K562 (cell line): ENCODE measurements around the gene CACNA1S. TPM values are rescaled to one million over a fixed set of nuclear protein-coding genes. Genes with fewer than 3 reads are reported as not detected.
A peak's percentile ranks its signal among the peaks of the same experiment; 100 is the strongest.

Source experiments
- ATAC-seq: fragments of 200-7000 bp; cut with Tn5 transposase; 3 replicates; pipeline ENCODE4 v1.9.1; 2020; ENCODE audit warnings: moderate library complexity
- BruUV-seq: library from RNA; stranded (reverse); fragments of 400-500 nt; replicated peaks from 2 replicates; lab custom pipeline; 2021; lab: Mats Ljungman, UMichigan
- CTCF ChIA-PET: fragments of 300-600 bp; formaldehyde crosslinking; extraction: SDS; loops from one replicate; lab custom pipeline; 2021; ENCODE audit warnings: low intra/inter-chr PET ratio; lab: Yijun Ruan, JAX
- POLR2A ChIA-PET: fragments of 300-600, 350-650 bp; sonication (Branson Sonifier 250); formaldehyde crosslinking; extraction: SDS; loops from one replicate; lab custom pipeline; 2021; ENCODE audit warnings: antibody characterized with exemption, inconsistent platforms; lab: Yijun Ruan, JAX
- DNase-seq, 4 experiments: peaks; one replicate each; pipeline versions ENCODE4 v3.0.0 to v3.0.0-alpha.2; 2011 to 2018; ENCODE audit warnings: low spot score in 3 of 4, mixed read lengths in 3 of 4; ENCODE audit errors: extremely low read depth in 1 of 4
- FAIRE-seq: peaks from 2 replicates; lab custom pipeline; 2011; peaks lifted over from hg19 to GRCh38; lab: Jason Lieb, UNC
- H2AFZ ChIP-seq: 2 replicates; pipeline ENCODE4 v1.6.0; 2011; ENCODE audit warnings: low read depth, low read length, control low read depth, inconsistent platforms
- H3K27ac ChIP-seq: fragments of 200-600 bp; 3 replicates; pipeline ENCODE4 v1.8.0; 2011; ENCODE audit warnings: low read depth, mild to moderate bottlenecking, control low read depth, inconsistent platforms, low read length, moderate library complexity, mixed read lengths; ENCODE audit errors: extremely low read depth
- H3K27me3 ChIP-seq, 2 experiments: fragments of 300-600 bp in 1 of 2; 2 replicates in 1 of 2; 3 replicates in 1 of 2; pipeline versions ENCODE4 v1.6.0 to v1.8.0; 2011; ENCODE audit warnings: inconsistent platforms in 2 of 2, low read length in 2 of 2, mild to moderate bottlenecking in 1 of 2, mixed read lengths in 1 of 2, moderate library complexity in 1 of 2; ENCODE audit not compliant: control insufficient read depth in 2 of 2, insufficient read depth in 2 of 2
- H3K36me3 ChIP-seq: fragments of 300-600 bp; 3 replicates; pipeline ENCODE4 v1.8.0; 2011; ENCODE audit warnings: mild to moderate bottlenecking, low read length, inconsistent platforms; ENCODE audit not compliant: control insufficient read depth, insufficient read depth
- H3K4me1 ChIP-seq, 2 experiments: fragments of 200-600 bp in 1 of 2; replicated peaks in 1 of 2; 2 replicates in 1 of 2; 3 replicates in 1 of 2; pipeline versions ENCODE4 v1.5.1 to v1.8.0; 2011; ENCODE audit warnings: inconsistent platforms in 2 of 2, low read length in 2 of 2, mild to moderate bottlenecking in 1 of 2, mixed read lengths in 1 of 2, moderate library complexity in 1 of 2; ENCODE audit not compliant: control insufficient read depth in 2 of 2, insufficient read depth in 2 of 2
- H3K4me2 ChIP-seq: 2 replicates; pipeline ENCODE4 v1.6.1; 2011; ENCODE audit warnings: low read length, control low read depth, inconsistent platforms, mixed read lengths; ENCODE audit not compliant: insufficient read depth
- H3K4me3 ChIP-seq: fragments of 200-600 bp; sonication (generic), shearing (Covaris generic); 2 replicates; pipeline ENCODE4 v1.5.1; 2016; ENCODE audit warnings: control low read depth, inconsistent platforms
- H3K79me2 ChIP-seq: fragments of 200-600 bp; 3 replicates; pipeline ENCODE4 v1.8.0; 2011; ENCODE audit warnings: low read length, inconsistent platforms; ENCODE audit not compliant: control insufficient read depth, insufficient read depth
- H3K9ac ChIP-seq, 2 experiments: 2 replicates each; pipeline versions ENCODE4 v1.6.0 to v1.6.1; 2011; ENCODE audit warnings: low read depth in 2 of 2, low read length in 2 of 2, control low read depth in 1 of 2, inconsistent platforms in 1 of 2, mild to moderate bottlenecking in 1 of 2, mixed read lengths in 1 of 2; ENCODE audit not compliant: insufficient read depth in 1 of 2
- H3K9me1 ChIP-seq: one replicate; pipeline ENCODE4 v1.6.0; 2011; ENCODE audit warnings: inconsistent platforms, mild to moderate bottlenecking, low read length, moderate library complexity; ENCODE audit not compliant: control insufficient read depth, insufficient read depth
- H3K9me3 ChIP-seq: replicated peaks from 2 replicates; pipeline ENCODE4 v1.5.1; 2011; ENCODE audit warnings: low read depth, low read length, inconsistent platforms; ENCODE audit not compliant: control insufficient read depth, insufficient read depth
- H4K20me1 ChIP-seq: replicated peaks from 2 replicates; pipeline ENCODE4 v1.6.1; 2011; ENCODE audit warnings: low read length, inconsistent platforms, mixed read lengths; ENCODE audit not compliant: control insufficient read depth, insufficient read depth
- CCAR2 ChIP-seq: fragments of 200-400 bp; formaldehyde crosslinking; IDR thresholded peaks from 2 replicates; pipeline ENCODE4 v1.6.1; 2017; ENCODE audit warnings: mild to moderate bottlenecking, low read depth, low read length
- EGR1 ChIP-seq: fragments of 450-650 bp; conservative IDR thresholded peaks from 2 replicates; pipeline ENCODE4 v1.6.1; 2017; ENCODE audit warnings: mild to moderate bottlenecking
- ETV6 ChIP-seq, 3 experiments: fragments of 150-350 bp in 1 of 3; sonication (generic) in 1 of 3; formaldehyde crosslinking in 1 of 3; IDR thresholded peaks; 2 replicates each; pipeline versions ENCODE4 v1.6.1 to v1.8.0; 2014 to 2022; ENCODE audit warnings: borderline replicate concordance in 2 of 3, low read depth in 2 of 3, antibody characterized with exemption in 1 of 3, low read length in 1 of 3, mild to moderate bottlenecking in 1 of 3, missing genetic modification reagents in 1 of 3
- GTF2E2 ChIP-seq: fragments of 200-800 bp; sonication (Bioruptor generic); IDR thresholded peaks from 2 replicates; pipeline ENCODE4 v1.6.1; 2016; ENCODE audit warnings: missing genetic modification characterization, missing compliant biosample characterization
- KDM5B ChIP-seq: fragments of 200-600 bp; sonication (generic); IDR thresholded peaks from 2 replicates; pipeline ENCODE4 v1.6.1; 2012; ENCODE audit warnings: low read depth, mild to moderate bottlenecking, moderate library complexity, low read length, control low read depth, inconsistent platforms; ENCODE audit not compliant: insufficient replicate concordance
- MEF2D ChIP-seq: conservative IDR thresholded peaks from 2 replicates; pipeline ENCODE4 v1.6.1; 2016; ENCODE audit warnings: low read depth, missing genetic modification characterization, missing compliant biosample characterization
- ZNF124 ChIP-seq: sonication (generic); formaldehyde crosslinking; IDR thresholded peaks from 2 replicates; pipeline ENCODE4 v1.8.1; 2022; ENCODE audit warnings: missing genetic modification reagents
- ZNF830 ChIP-seq: fragments of 250-450 bp; sonication (Bioruptor Pico); IDR thresholded peaks from 2 replicates; pipeline ENCODE4 v1.5.0; 2021; ENCODE audit warnings: mild to moderate bottlenecking
- WGBS: fragments of 100-300 bp; shearing (Covaris generic); methylation state at CpG from one replicate; pipeline ENCODE4 v1.1.6; 2016; ENCODE audit warnings: low coverage, mixed read lengths; ENCODE audit not compliant: insufficient coverage; ENCODE audit errors: missing lambda C conversion rate; 5-methylcytosine and 5-hydroxymethylcytosine counted together
- in situ Hi-C: fragments of 300-500 bp; cut with MboI; formaldehyde crosslinking; loops from 4 replicates; pipeline ENCODE4 v1.15.0; 2018; ENCODE audit warnings: inconsistent platforms, mixed read lengths
- intact Hi-C: fragments of 100-400 bp; cut with micrococcal nuclease; formaldehyde crosslinking; loops from 2 replicates; pipeline ENCODE4 v1.14.2; 2022
- polyA plus RNA-seq, 8 experiments: library from polyadenylated mRNA; depleted of rRNA in 4 of 8; stranded (reverse) in 5 of 8; unstranded in 3 of 8; fragments of >200 nt; fragmentation: Nextera tagmentation in 2 of 8; fragmentation: Illumina TruSeq in 1 of 8; extraction: Ambion mirVana in 2 of 8; extraction: Trizol in 1 of 8; gene quantifications; 2 replicates each; pipeline versions ENCODE4 v1.2.1 to v1.2.3, GENCODE V29; 2011 to 2014; ENCODE audit warnings: inconsistent platforms in 1 of 8, missing spikeins in 1 of 8
- total RNA-seq, 7 experiments: library from RNA; depleted of rRNA in 6 of 7; stranded (reverse); fragments of >200 nt in 6 of 7; fragmentation: Illumina TruSeq in 2 of 7; extraction: Trizol in 2 of 7; gene quantifications; 2 replicates each; pipeline versions ENCODE4 v1.2.1 to v1.2.3, GENCODE V29; 2011 to 2021; ENCODE audit warnings: low replicate concordance in 1 of 7
- TF ChIP-seq, protein P1 (sequence below): IDR thresholded peaks from 3 replicates; pipeline ENCODE4 v1.6.1; 2011; ENCODE audit warnings: borderline replicate concordance, mild to moderate bottlenecking; ENCODE audit not compliant: insufficient read length, insufficient read depth

CACNA1S gene
- total and polyA plus RNA-seq, 9 of the 15 experiments (the other 6 are each of a cell fraction or from before 2014, with no cell fraction given): not detected

DNA sequence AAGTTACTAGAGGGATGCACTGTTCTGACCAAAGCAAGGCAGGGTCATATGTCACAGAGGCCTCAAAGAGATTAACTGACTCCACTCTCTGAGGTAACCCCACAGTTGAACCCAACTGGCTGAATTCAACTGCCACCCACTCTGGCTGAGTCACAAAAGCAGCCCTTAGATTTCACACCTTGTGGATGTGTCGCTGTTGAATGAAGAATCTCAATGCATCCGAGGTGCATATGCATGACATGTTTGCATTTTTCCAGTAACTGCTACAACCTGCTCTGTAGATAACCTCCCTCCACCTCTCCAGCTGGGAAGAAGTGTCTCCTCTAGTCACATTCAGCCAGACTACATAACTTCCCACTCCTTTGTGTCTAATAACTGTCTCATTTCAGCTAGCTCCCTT, 60.8 kb downstream of the CACNA1S start:
- H3K27me3 ChIP-seq: peaks cover 47 to 77% of the 10 kb centered on the region in 2 experiments; a peak in 4 of 5 replicates
- no peaks in the 10 kb centered on the region for H3K9me1 ChIP-seq
- no peaks in the 10 kb centered on the region for H3K36me3 ChIP-seq
- FAIRE-seq (no peak), ATAC-seq (no peak), DNase-seq (no peak)
- in situ Hi-C loops (no loop called here), intact Hi-C loops (no loop called here)
- no peaks in the 10 kb centered on the region for H3K79me2 ChIP-seq
- CTCF ChIA-PET: no interaction called here
- TF ChIP-seq EGR1 (peak; percentile 24; the same call in 1 of the 2 replicates), MEF2D (tag) (no peak), KDM5B (no peak), GTF2E2 (no peak), ETV6 (IDR thresholded peaks at IDR 0.05; ENCODE audit: borderline replicate concordance in 1 of 2, low read depth in 2 of 2, low read length in 1 of 2) (no peak), ETV6 (CRISPR knock-in tag; IDR thresholded peaks at IDR 0.05; ENCODE audit: borderline replicate concordance) (no peak), ZNF124 (CRISPR knock-in tag) (no peak), ZNF830 (no peak), CCAR2 (no peak)
- TF ChIP-seq, protein P1, sequence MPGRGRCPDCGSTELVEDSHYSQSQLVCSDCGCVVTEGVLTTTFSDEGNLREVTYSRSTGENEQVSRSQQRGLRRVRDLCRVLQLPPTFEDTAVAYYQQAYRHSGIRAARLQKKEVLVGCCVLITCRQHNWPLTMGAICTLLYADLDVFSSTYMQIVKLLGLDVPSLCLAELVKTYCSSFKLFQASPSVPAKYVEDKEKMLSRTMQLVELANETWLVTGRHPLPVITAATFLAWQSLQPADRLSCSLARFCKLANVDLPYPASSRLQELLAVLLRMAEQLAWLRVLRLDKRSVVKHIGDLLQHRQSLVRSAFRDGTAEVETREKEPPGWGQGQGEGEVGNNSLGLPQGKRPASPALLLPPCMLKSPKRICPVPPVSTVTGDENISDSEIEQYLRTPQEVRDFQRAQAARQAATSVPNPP: no peak
- H4K20me1 ChIP-seq: peaks cover 3% of the 10 kb centered on the region; the same call in 1 of the 2 replicates
- no peak overlapping the region for H3K27ac ChIP-seq
- no peak overlapping the region for H3K4me2 ChIP-seq
- no TSS peak for BruUV-seq
- H3K4me1 ChIP-seq: peaks cover 0 to 3% of the 10 kb centered on the region in 2 experiments; a peak in 1 of 5 replicates
- no peak overlapping the region for H3K4me3 ChIP-seq
- 3% methylated on average over 2 of the region's 2 CpGs for WGBS
- H3K9me3 ChIP-seq: no peaks in the 10 kb centered on the region
- H2AFZ ChIP-seq: no peak overlapping the region
- POLR2A ChIA-PET: interaction anchor here (0.9 to 1.1 kb wide), 3 partner anchors 20 to 80 kb away, joined by 3 to 4 read pairs (median 3); no protein-coding TSS in a partner anchor
- no peak overlapping the region for H3K9ac ChIP-seq
